ENCODE measurements around the gene FARP1. TPM values are rescaled to one million over a fixed set of nuclear protein-coding genes. Genes with fewer than 3 reads are reported as not detected.

FARP1 gene
- total and polyA plus RNA-seq, 2 of the 8 experiments (the other 6 are each of a cell fraction or from before 2014, with no cell fraction given) = 24.7 to 104 TPM

- Histone ChIP-seq H2AFZ (ENCODE audit: low read length) (no peak overlapping the region), H3K4me2 (ENCODE audit: insufficient read depth in 1 of 2, low read depth in 2 of 2, low read length in 2 of 2) (no peak overlapping the region), H2AK5ac (ENCODE audit: low read depth, low read length) (no peak overlapping the region), H4K5ac (ENCODE audit: insufficient read length, low read depth, low read length) (no peak overlapping the region), H4K8ac (ENCODE audit: extremely low read depth, insufficient read depth, low read length) (no peak overlapping the region), H3K23ac (ENCODE audit: insufficient read length) (no peak overlapping the region), H4K20me1 (replicated peaks in 1 of 2; ENCODE audit: control insufficient read depth in 1 of 2, insufficient read depth in 2 of 2, low read length in 2 of 2) (peaks cover 38 to 43% of the 10 kb centered on the region in 2 experiments), H3K4me1 (replicated peaks in 1 of 4; ENCODE audit: control insufficient read depth in 3 of 4, insufficient read depth in 4 of 4, low read length in 3 of 4) (peaks cover 18 to 58% (median 45%) of the 10 kb centered on the region in 4 experiments), H3K4ac (replicated peaks; ENCODE audit: insufficient read length, low read depth, low read length) (no peak overlapping the region), H2BK12ac (ENCODE audit: low read depth, low read length) (no peak overlapping the region), H2BK15ac (ENCODE audit: low read length) (no peak overlapping the region), H3K27me3 (replicated peaks in 1 of 4; ENCODE audit: control insufficient read depth in 3 of 4, extremely low read depth in 1 of 4, insufficient read depth in 3 of 4, low read length in 3 of 4) (no peaks in the 10 kb centered on the region), H3K18ac (ENCODE audit: extremely low read depth, low read length) (no peak overlapping the region), H2BK120ac (replicated peaks; ENCODE audit: low read depth, low read length) (no peak overlapping the region), H3K79me1 (ENCODE audit: low read depth, low read length) (peaks cover 15% of the 10 kb centered on the region), H3K4me3 (ENCODE audit: extremely low read depth in 1 of 4, insufficient read depth in 2 of 4, low read depth in 3 of 4, low read length in 4 of 4) (no peak overlapping the region), H3K9ac (replicated peaks in 1 of 4; ENCODE audit: extremely low read depth in 1 of 4, low read depth in 3 of 4, low read length in 3 of 4) (no peak overlapping the region), H3K36me3 (ENCODE audit: control insufficient read depth in 2 of 4, insufficient read depth in 4 of 4, low read length in 3 of 4) (peaks cover 0 to 3% (median 0%) of the 10 kb centered on the region in 4 experiments; a peak in 1 of 8 replicates), H2BK20ac (ENCODE audit: low read length) (no peak overlapping the region), H3K79me2 (ENCODE audit: control insufficient read depth in 1 of 2, insufficient read depth in 2 of 2, low read length in 2 of 2) (peaks cover 17 to 95% of the 10 kb centered on the region in 2 experiments), H3K27ac (ENCODE audit: low read depth, low read length) (no peak overlapping the region), H3K14ac (ENCODE audit: insufficient read length) (no peak overlapping the region), H3K23me2 (ENCODE audit: low read depth, low read length) (no peaks in the 10 kb centered on the region), H3K56ac (replicated peaks; ENCODE audit: insufficient read length, low read depth, low read length) (no peak overlapping the region), H3K9me3 (ENCODE audit: insufficient read depth in 2 of 2, low read depth in 1 of 2, low read length in 1 of 2) (no peaks in the 10 kb centered on the region), H2BK5ac (ENCODE audit: low read depth, low read length) (0 out of 2 replicates have a peak overlapping the region, but pooled peaks have one; percentile 30), H4K91ac (replicated peaks; ENCODE audit: insufficient read length, low read length) (no peak overlapping the region)
- POLR2A ChIA-PET (ENCODE audit: partially characterized antibody) = interaction anchor here (0.8 kb wide), 1 partner anchor 11 kb away, joined by 3 read pairs; no protein-coding TSS in a partner anchor
- DNase-seq (ENCODE audit: low read depth in 1 of 2, low spot score in 2 of 2) = no peak
- FAIRE-seq = no peak
- CTCF ChIA-PET (ENCODE audit: partially characterized antibody) = interaction anchor here (0.6 to 5.9 kb wide), 15 partner anchors 14 to 192 kb away, joined by 3 to 42 read pairs (median 9); no protein-coding TSS in a partner anchor
- WGBS, 2 experiments (ENCODE audit: extremely low coverage in 1 of 2, insufficient coverage in 1 of 2, insufficient read length in 1 of 2, insufficient replicate concordance in 2 of 2, low coverage in 1 of 2, low lambda C conversion rate in 2 of 2, missing lambda C conversion rate in 1 of 2) = 90% methylated on average over 15 of the region's 15 CpGs; no CpG with 5 or more reads in 1 of the 2 experiments
- TF ChIP-seq HDAC2 (IDR thresholded peaks at IDR 0.05; ENCODE audit: borderline replicate concordance in 1 of 2, low read depth in 2 of 2, low read length in 2 of 2) (no peak), KDM1A (IDR thresholded peaks at IDR 0.05; ENCODE audit: borderline replicate concordance, low read length) (no peak), RAD21 (IDR thresholded peaks at IDR 0.05 in 1 of 2, conservative IDR thresholded peaks at IDR 0.05 in 1 of 2; ENCODE audit: low read depth in 2 of 2, low read length in 2 of 2) (no peak), RNF2 (IDR thresholded peaks at IDR 0.05; ENCODE audit: borderline replicate concordance, low read depth, low read length, missing control alignments, poor library complexity, severe bottlenecking) (no peak), POLR2AphosphoS5 (IDR thresholded peaks at IDR 0.05; ENCODE audit: low read depth, low read length) (no peak), SIN3A (conservative IDR thresholded peaks at IDR 0.05 in 1 of 2, IDR thresholded peaks at IDR 0.05 in 1 of 2; ENCODE audit: low read depth in 1 of 2, low read length in 2 of 2) (no peak), POLR2A (IDR thresholded peaks at IDR 0.05; ENCODE audit: control extremely low read depth in 1 of 2, low read depth in 2 of 2, low read length in 2 of 2) (no peak), EZH2 (IDR thresholded peaks at IDR 0.05; ENCODE audit: low read depth, low read length, severe bottlenecking) (no peak), TEAD4 (IDR thresholded peaks at IDR 0.05; ENCODE audit: low read depth, low read length) (no peak)
Observed at GRCh38 chr13:98480915-98481877, 338.3 kb downstream of the FARP1 start.

Measured in H1 (cell line).